GM04504 (cell line): Measurements from ENCODE around the gene CD28.
"Not testable (repeated sequence)": the region's sequence is repeated elsewhere in the genome, so short reads cannot be mapped to it uniquely, and the experiment has no call there.

Source experiments
- DNase-seq: peaks from one replicate; pipeline ENCODE4 v3.0.0-alpha.2; 2012; ENCODE audit warnings: low read depth

CD28 gene

DNA sequence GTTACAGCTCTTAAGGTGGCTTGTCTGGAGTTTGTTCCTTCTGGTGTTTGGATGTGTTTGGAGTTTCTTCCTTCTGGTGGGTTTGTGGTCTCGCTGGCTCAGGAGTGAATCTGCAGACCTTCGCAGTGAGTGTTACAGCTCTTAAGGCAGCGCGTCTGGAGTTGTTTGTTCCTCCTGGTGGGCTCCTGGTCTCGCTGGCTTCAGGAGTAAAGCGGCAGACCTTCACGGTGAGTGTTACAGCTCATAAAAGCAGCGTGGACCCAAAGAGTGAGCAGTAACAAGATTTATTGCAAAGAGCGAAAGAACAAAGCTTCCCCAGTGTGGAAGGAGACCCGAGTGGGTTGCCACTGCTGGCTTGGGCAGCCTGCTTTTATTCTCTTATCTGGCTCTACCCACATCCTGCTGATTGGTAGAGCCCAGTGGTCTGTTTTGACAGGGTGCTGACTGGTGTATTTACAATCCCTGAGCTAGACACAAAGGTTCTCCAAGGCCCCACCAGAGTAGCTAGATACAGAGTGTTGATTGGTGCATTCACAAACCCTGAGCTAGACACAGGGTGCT is 78.4 kb downstream of the CD28 start:
- not testable (repeated sequence) for DNase-seq

DNA sequence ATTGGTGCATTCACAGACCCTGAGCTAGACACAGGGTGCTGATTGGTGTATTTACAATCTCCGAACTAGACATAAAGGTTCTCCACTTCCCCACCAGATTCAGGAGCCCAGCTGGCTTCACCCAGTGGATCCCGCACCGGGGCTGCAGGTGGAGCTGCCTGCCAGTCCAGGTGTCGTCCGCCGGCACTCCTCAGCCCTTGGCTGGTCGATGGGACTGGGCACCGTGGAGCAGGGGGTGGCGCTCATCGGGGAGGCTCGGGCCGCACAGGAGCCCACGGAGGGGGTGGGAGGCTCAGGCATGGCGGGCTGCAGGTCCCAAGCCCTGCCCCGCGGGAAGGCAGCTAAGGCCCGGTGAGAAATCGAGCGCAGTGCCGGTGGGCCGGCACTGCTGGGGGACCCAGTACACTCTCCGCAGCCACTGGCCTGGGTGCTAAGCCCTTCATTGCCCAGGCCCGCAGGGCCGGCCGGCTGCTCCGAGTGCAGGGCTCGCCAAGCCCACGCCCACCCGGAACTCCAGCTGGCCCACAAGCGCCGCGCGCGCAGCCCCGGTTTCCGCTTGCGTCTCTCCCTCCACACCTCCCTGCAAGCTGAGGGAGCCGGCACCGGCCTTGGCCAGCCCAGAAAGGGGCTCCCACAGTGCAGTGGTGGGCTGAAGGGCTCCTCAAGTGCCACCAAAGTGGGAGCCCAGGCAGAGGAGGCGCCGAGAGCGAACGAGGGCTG is 79.1 kb downstream of the CD28 start:
- DNase-seq, result not testable (repeated sequence)

DNA sequence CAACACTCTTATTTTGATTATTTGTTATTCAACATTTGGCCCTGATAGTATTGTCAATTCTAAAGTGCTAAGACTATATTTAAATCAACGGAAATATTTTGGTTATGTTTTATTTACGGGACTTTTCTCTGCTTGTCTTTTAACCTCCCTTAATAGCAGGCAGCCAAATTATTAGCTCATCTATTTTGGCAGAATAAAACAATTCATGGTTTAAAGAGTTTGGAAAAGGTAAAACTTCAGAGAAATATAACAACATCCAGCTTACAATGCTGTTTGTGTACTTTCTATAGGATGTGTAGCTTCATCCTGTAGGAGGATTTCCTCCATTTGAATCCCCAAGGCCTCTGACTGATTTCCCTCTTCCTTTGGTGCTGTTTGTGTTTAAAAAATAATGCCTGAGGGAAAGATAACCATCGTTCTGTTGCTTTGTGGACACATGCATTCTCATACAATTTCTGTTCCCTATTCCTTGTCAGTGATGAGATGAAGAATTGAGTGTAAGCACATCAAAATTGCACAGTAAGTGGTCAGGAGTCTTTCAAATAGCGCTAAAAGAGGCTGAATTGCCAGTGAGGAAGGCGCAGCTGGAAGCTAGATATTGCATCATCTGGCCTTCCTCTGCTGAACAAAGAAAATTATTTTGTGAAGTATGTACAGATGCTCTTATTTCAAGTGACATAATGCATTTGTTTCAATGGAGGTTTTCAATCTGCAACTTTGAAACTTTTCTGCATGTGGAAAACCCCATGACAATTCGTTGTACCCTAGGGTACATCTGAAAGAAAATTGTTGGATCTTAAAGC is 80.3 kb downstream of the CD28 start:
- no peak for DNase-seq

DNA sequence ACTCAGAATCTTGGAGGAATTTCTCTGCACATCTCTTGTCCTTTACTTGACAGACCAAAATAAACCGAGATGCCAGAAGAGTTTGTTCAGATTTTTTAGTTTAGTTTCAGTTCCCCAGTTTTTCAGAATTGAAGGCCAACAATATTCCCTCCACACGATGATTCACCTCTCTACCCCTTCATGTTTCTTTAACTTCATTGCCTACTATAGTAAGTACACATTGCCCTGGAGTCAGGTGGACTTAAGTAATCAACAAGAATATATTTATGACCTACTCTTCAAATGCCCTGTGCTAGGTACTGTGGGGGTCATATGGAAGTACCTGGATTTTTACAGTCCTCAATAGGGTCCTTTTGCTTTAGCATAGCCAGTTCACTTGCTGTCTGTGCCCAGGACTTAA is 81.5 kb downstream of the CD28 start:
- no peak for DNase-seq
